GM12873 (cell line): Measurements from ENCODE around the gene GDI2.

Source experiments
- TF ChIP-seq, protein P1 (sequence below): IDR thresholded peaks from 2 replicates; pipeline ENCODE4 v1.5.1; 2012; ENCODE audit warnings: low read depth, mild to moderate bottlenecking, moderate library complexity, low read length, control low read depth; ENCODE audit not compliant: insufficient read depth; ENCODE audit errors: missing control alignments

The GDI2 gene

DNA sequence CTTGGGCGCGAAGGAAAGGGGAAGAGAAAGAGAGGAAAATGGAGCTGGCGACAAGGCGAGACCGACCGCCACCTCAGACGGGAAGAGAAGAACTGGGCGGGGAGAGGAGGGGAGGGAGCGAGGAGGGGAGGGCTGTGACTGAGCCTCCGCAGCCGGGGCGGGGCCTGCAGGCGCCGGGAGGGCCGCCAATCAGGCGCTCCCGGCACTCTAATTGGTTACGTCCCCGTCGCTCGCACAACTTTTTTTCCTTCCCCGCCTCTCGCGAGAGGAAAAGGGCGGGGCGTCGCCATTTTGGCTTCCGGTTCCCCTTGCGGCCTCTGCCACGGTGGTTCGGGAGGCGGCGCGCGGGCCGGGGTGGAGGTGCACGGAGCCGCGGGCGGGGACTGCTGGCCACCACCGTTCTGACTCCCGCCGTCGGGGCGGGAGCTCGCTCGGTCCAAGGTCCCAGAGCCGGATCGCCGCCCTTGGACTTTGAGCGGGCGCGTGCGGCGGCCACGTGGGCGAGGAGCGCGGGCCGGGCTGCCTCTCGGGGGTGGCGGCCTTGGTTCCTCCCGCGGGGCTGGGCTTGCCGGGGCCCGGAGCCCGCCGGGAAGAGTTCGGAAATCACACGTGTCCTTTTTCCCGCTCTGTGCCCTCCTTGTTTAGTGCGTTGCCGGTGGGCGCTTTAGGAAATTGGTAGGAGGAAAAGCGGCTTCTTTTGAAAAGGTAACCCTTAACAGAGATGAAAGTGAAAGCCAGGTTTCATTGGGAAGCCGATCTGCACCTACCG lies at the start of gene GDI2:
Gene GDI2 (minus strand): TSS at position 94 of the 769 bp plus-strand sequence. CDS start 176 bp downstream, outside the sequence.
- TF ChIP-seq, protein P1, sequence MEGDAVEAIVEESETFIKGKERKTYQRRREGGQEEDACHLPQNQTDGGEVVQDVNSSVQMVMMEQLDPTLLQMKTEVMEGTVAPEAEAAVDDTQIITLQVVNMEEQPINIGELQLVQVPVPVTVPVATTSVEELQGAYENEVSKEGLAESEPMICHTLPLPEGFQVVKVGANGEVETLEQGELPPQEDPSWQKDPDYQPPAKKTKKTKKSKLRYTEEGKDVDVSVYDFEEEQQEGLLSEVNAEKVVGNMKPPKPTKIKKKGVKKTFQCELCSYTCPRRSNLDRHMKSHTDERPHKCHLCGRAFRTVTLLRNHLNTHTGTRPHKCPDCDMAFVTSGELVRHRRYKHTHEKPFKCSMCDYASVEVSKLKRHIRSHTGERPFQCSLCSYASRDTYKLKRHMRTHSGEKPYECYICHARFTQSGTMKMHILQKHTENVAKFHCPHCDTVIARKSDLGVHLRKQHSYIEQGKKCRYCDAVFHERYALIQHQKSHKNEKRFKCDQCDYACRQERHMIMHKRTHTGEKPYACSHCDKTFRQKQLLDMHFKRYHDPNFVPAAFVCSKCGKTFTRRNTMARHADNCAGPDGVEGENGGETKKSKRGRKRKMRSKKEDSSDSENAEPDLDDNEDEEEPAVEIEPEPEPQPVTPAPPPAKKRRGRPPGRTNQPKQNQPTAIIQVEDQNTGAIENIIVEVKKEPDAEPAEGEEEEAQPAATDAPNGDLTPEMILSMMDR: no peak

DNA sequence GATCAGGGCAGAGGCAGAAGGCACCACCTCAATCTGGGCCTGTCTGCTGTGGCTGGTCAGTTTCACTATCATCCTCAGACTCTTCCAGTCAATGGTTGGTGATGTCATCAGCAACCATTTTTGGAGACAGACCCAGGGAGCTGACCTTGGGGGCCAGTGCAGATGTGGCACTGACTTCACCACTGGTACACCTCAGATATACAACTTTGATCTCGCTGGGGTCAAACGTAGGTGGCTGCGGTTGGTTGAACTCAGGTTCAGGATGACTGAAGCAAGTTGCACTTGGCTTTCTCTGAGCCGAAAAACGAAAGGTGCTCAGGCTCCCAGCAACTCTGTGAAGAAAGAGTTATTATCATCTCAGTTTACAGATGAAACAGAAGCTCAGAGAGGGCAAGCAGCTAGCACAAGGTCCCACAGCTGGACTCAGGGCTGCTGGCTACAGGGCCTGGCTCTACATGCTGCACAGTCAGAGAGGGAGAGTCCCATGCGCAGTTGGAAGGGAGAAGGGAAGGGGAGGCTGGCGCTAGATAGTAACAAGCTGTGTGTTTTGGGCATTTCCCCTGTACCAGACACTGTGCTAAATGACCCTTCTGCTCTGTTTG lies 49.2 kb upstream of the GDI2 start:
- TF ChIP-seq, protein P1: no peak

DNA sequence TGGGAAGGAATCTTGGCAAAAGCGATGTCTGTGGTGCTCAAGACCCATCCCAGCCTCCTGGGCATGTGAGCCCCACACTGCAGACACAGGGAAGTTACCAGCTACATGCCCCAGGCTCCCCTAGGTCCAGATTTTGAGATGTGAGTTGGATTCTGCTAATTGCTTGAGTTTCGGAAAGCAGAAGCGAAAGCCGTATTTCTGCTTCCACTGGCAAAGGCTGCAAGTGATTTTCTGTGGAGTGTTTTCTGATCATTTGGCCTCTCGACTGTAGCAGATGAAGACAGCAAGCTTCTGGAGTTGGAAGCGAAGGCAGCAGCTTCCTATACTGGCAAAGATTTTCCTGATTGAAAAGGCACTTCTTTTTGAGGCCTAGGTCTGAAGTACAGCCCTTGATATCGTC lies 46.8 kb upstream of the GDI2 start:
- TF ChIP-seq, protein P1: no peak

DNA sequence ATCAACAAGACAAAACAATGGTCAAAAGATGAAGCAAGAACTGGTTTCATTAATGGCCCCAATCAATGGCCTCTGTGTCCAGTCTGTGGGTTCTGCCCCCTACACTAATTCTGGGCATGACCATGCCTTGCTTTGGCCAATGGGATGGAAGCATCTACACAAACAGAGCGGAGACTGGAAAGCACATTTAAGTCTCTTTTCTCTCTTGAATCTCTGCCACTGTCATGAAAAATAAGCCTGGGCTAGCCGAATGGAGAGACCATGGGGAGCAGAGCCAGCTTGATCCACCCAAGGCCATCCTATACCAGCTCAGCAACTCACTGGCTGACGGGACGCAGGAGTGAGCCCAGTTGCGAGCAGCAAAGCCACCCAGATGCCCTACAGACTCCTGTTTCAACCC lies 45.6 kb upstream of the GDI2 start:
- TF ChIP-seq, protein P1: no peak

DNA sequence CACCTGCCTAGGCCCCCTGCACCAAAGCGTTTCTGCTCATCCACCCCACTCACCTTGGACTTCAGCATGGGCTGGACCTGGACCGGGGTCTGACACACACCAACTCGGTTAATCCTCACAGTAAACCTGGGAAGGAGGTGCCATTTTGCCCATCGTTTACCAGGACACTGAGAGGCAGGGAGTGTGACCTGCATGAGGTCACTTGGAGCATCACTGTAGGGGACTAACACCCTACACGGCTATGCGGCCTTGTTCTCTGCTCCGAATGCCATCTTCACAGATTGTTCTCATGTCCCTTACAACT lies 43.4 kb upstream of the GDI2 start:
- TF ChIP-seq, protein P1: no peak

DNA sequence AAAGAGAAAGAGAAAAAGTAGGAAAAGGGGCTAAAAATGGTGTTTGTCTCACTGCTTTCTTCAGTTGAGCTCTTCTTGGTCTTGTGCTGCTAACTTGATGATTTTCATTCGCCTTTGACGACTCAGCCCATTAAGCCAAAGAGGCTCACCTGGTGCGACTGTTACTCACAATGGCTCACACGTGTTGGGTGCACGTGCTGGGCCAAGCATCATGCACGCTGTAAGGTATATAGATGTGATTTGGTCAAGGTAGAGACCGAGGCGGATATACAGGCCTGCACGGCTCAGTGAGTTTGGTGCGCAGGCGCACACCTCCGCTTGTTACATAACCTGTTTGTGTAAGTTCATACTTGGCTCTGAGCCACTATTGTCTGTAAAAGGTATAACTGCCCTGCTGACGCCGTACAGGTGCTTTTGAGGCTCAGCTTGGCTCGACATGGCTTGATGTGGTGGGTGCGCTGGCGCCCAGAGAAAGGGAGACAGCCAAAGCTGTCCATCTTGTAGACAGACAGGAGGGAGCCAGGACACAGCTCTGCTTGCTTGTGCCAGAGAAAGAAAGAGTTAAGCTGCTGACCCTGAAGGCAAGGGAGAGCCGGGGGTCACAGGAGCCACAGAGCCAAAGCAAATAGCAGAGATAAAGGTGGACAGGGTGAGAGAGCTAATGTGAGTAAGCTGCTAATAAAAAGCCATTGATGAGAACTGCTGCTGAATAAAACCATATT lies 42.9 kb upstream of the GDI2 start:
- TF ChIP-seq, protein P1: no peak

DNA sequence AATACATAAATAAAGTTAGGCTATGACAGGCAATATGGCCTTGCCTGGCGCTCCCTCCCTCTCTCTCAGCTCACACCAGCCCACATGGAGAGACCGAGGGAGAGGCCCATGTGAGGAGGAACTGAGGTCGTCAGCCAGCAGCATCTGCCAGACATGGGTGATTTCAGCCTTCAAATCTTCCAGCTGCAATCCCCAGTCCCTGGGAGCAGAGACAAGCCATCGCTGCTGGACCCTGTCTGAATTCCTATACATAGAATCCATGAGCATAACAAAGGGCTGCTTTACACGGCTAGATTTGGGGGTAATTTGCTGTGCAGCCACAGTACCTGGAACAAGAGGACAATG lies 40.9 kb upstream of the GDI2 start:
- TF ChIP-seq, protein P1: no peak
